Liver (tissue), 9 donors: Measurements from ENCODE around the gene C1QTNF1. TPM values are rescaled to one million over a fixed set of nuclear protein-coding genes. Genes with fewer than 3 reads are reported as not detected.

Experiments used
- DNase-seq: peaks from one replicate; pipeline ENCODE4 v3.0.0-alpha.2; 2017; ENCODE audit warnings: low spot score
- H3K27ac ChIP-seq, 2 donors: one replicate each; pipeline ENCODE4 v1.7.0; 2013; ENCODE audit warnings: inconsistent platforms in 2 of 2, low read length in 2 of 2, control low read depth in 1 of 2, low read depth in 1 of 2, mild to moderate bottlenecking in 1 of 2
- H3K27me3 ChIP-seq, 4 donors: one replicate each; pipeline versions ENCODE4 v1.6.1 to v1.7.0; 2013; ENCODE audit warnings: low read length in 3 of 4, inconsistent platforms in 1 of 4, mild to moderate bottlenecking in 1 of 4, moderate library complexity in 1 of 4; ENCODE audit not compliant: control insufficient read depth in 4 of 4, insufficient read depth in 4 of 4
- H3K36me3 ChIP-seq, 4 donors: one replicate each; pipeline versions ENCODE4 v1.6.1 to v1.7.0; 2013; ENCODE audit warnings: low read length in 3 of 4, mild to moderate bottlenecking in 3 of 4, low read depth in 1 of 4, moderate library complexity in 1 of 4; ENCODE audit not compliant: control insufficient read depth in 4 of 4, insufficient read depth in 3 of 4
- H3K4me1 ChIP-seq, 4 donors: one replicate each; pipeline versions ENCODE4 v1.6.1 to v1.7.0; 2013; ENCODE audit warnings: low read length in 3 of 4, mild to moderate bottlenecking in 3 of 4, moderate library complexity in 1 of 4; ENCODE audit not compliant: control insufficient read depth in 4 of 4, insufficient read depth in 4 of 4
- H3K4me3 ChIP-seq, 3 donors: one replicate each; pipeline versions ENCODE4 v1.6.1 to v1.7.0; 2013; ENCODE audit warnings: low read length in 3 of 3, control low read depth in 1 of 3, low read depth in 1 of 3, mild to moderate bottlenecking in 1 of 3
- H3K9ac ChIP-seq, 2 donors: one replicate each; pipeline ENCODE4 v1.7.0; 2013; ENCODE audit warnings: low read length in 2 of 2, mild to moderate bottlenecking in 2 of 2, moderate library complexity in 2 of 2, control low read depth in 1 of 2, low read depth in 1 of 2
- H3K9me3 ChIP-seq, 4 donors: one replicate each; pipeline versions ENCODE4 v1.6.1 to v1.7.0; 2013; ENCODE audit warnings: low read length in 3 of 4; ENCODE audit not compliant: control insufficient read depth in 4 of 4
- EGR1 ChIP-seq, 2 donors: IDR thresholded peaks; 2 replicates each; pipeline ENCODE4 v1.6.1; 2016 to 2018; ENCODE audit warnings: antibody characterized with exemption in 2 of 2, low read depth in 2 of 2
- FOXA1 ChIP-seq: IDR thresholded peaks from 2 replicates; pipeline ENCODE4 v1.6.1; 2016; ENCODE audit warnings: antibody characterized with exemption
- FOXA2 ChIP-seq: IDR thresholded peaks from 2 replicates; pipeline ENCODE4 v1.6.1; 2016; ENCODE audit warnings: antibody characterized with exemption
- GABPA ChIP-seq, 2 donors: IDR thresholded peaks in 1 of 2; conservative IDR thresholded peaks in 1 of 2; 2 replicates each; pipeline ENCODE4 v1.6.1; 2016; ENCODE audit warnings: antibody characterized with exemption in 2 of 2, mild to moderate bottlenecking in 1 of 2, moderate library complexity in 1 of 2
- HNF4A ChIP-seq, 2 donors: conservative IDR thresholded peaks; 2 replicates each; pipeline ENCODE4 v1.6.1; 2016; ENCODE audit warnings: antibody characterized with exemption in 2 of 2, mild to moderate bottlenecking in 2 of 2
- HNF4G ChIP-seq: IDR thresholded peaks from 2 replicates; pipeline ENCODE4 v1.6.1; 2016; ENCODE audit warnings: antibody characterized with exemption
- JUND ChIP-seq, 2 donors: IDR thresholded peaks; 2 replicates each; pipeline ENCODE4 v1.6.1; 2016; ENCODE audit warnings: antibody characterized with exemption in 2 of 2
- MAX ChIP-seq: IDR thresholded peaks from 2 replicates; pipeline ENCODE4 v1.6.1; 2016; ENCODE audit warnings: antibody characterized with exemption
- RAD21 ChIP-seq, 2 donors: IDR thresholded peaks; 2 replicates each; pipeline ENCODE4 v1.6.1; 2016; ENCODE audit warnings: antibody characterized with exemption in 2 of 2, mild to moderate bottlenecking in 2 of 2
- REST ChIP-seq: IDR thresholded peaks from 2 replicates; pipeline ENCODE4 v1.6.1; 2016; ENCODE audit warnings: antibody characterized with exemption, mild to moderate bottlenecking
- RXRA ChIP-seq, 2 donors: IDR thresholded peaks; 2 replicates each; pipeline ENCODE4 v1.6.1; 2017 to 2018; ENCODE audit warnings: antibody characterized with exemption in 2 of 2, mild to moderate bottlenecking in 1 of 2
- SP1 ChIP-seq: IDR thresholded peaks from 2 replicates; pipeline ENCODE4 v1.6.1; 2018; ENCODE audit warnings: antibody characterized with exemption, mild to moderate bottlenecking
- TAF1 ChIP-seq: conservative IDR thresholded peaks from 2 replicates; pipeline ENCODE4 v1.6.1; 2016; ENCODE audit warnings: antibody characterized with exemption, mild to moderate bottlenecking
- YY1 ChIP-seq: IDR thresholded peaks from 2 replicates; pipeline ENCODE4 v1.6.1; 2016; ENCODE audit warnings: antibody characterized with exemption, mild to moderate bottlenecking
- WGBS: extraction: QIAGEN DNeasy Blood & Tissue Kit; methylation state at CpG from one replicate; pipeline ENCODE4 v1.1.7; 2013; 5-methylcytosine and 5-hydroxymethylcytosine counted together
- polyA plus RNA-seq, 2 donors: library from polyadenylated mRNA; stranded (reverse) in 1 of 2; unstranded in 1 of 2; fragments of 200-250 nt in 1 of 2; fragments of >200 nt in 1 of 2; fragmentation: Nextera tagmentation in 1 of 2; extraction: Ambion mirVana in 1 of 2; gene quantifications; one replicate each; pipeline versions ENCODE4 v1.2.1 to v1.2.3, GENCODE V29; 2013 to 2015
- total RNA-seq, 2 donors: library from RNA; depleted of rRNA; stranded (reverse); fragments of >200 nt; gene quantifications; one replicate each; pipeline ENCODE4 v1.2.3, GENCODE V29; 2014
- TF ChIP-seq, protein P1 (sequence below): IDR thresholded peaks from 2 replicates; pipeline ENCODE4 v1.6.1; 2016; ENCODE audit warnings: antibody characterized with exemption
- TF ChIP-seq, protein P2 (sequence below): IDR thresholded peaks from 2 replicates; pipeline ENCODE4 v1.6.1; 2016; ENCODE audit warnings: antibody characterized with exemption
- TF ChIP-seq, protein P3 (sequence below): fragments of 150-350 bp; IDR thresholded peaks from 2 replicates; pipeline ENCODE4 v1.5.1; 2017; ENCODE audit warnings: improper control_type of control experiment, low read depth, low read length; ENCODE audit not compliant: missing input control
- donor health status: healthy.
- donor health status: healthy.
- donor health status: healthy.
- donor health status: healthy.
- donor health status: healthy.

The C1QTNF1 gene
- total and polyA plus RNA-seq, 4 donors, result 0.56 to 54.6 (median 16.1) TPM

DNA sequence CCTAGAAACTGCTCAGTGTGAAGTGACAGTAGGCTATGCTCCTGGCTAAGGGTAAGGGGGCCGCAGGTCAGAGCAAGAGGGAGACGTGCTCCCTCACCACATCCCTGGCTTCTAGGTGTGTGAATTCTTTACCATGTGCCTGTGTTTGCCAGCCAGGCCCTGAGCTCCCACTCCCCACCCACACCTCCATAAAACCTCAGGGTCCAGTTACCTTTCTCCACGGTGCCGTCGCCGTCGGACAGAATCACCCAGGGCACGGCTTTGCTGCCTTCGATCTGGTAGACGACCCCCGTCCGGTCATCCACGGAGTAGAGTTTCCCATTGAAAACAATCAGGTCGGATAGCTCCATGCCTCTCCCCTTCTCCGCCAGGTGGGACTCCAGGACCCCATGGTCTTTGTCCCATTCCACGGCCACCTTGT is 27.2 kb upstream of the C1QTNF1 start:
- no peak overlapping the region for H3K4me3 ChIP-seq
- TF ChIP-seq SP1 (no peak), RAD21 (IDR thresholded peaks at IDR 0.05) (no peak), RXRA (IDR thresholded peaks at IDR 0.05) (no peak), JUND (IDR thresholded peaks at IDR 0.05) (no peak), HNF4G (no peak), HNF4A (conservative IDR thresholded peaks at IDR 0.05) (no peak), GABPA (IDR thresholded peaks at IDR 0.05 in 1 of 2, conservative IDR thresholded peaks at IDR 0.05 in 1 of 2) (no peak), REST (no peak), FOXA2 (no peak), EGR1 (IDR thresholded peaks at IDR 0.05; ENCODE audit: low read depth in 2 of 2) (no peak), FOXA1 (no peak), YY1 (no peak), MAX (no peak), TAF1 (no peak)
- TF ChIP-seq, protein P1, sequence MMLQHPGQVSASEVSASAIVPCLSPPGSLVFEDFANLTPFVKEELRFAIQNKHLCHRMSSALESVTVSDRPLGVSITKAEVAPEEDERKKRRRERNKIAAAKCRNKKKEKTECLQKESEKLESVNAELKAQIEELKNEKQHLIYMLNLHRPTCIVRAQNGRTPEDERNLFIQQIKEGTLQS, result no peak
- TF ChIP-seq, protein P2, sequence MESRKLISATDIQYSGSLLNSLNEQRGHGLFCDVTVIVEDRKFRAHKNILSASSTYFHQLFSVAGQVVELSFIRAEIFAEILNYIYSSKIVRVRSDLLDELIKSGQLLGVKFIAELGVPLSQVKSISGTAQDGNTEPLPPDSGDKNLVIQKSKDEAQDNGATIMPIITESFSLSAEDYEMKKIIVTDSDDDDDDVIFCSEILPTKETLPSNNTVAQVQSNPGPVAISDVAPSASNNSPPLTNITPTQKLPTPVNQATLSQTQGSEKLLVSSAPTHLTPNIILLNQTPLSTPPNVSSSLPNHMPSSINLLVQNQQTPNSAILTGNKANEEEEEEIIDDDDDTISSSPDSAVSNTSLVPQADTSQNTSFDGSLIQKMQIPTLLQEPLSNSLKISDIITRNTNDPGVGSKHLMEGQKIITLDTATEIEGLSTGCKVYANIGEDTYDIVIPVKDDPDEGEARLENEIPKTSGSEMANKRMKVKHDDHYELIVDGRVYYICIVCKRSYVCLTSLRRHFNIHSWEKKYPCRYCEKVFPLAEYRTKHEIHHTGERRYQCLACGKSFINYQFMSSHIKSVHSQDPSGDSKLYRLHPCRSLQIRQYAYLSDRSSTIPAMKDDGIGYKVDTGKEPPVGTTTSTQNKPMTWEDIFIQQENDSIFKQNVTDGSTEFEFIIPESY, result no peak
- TF ChIP-seq, protein P3, sequence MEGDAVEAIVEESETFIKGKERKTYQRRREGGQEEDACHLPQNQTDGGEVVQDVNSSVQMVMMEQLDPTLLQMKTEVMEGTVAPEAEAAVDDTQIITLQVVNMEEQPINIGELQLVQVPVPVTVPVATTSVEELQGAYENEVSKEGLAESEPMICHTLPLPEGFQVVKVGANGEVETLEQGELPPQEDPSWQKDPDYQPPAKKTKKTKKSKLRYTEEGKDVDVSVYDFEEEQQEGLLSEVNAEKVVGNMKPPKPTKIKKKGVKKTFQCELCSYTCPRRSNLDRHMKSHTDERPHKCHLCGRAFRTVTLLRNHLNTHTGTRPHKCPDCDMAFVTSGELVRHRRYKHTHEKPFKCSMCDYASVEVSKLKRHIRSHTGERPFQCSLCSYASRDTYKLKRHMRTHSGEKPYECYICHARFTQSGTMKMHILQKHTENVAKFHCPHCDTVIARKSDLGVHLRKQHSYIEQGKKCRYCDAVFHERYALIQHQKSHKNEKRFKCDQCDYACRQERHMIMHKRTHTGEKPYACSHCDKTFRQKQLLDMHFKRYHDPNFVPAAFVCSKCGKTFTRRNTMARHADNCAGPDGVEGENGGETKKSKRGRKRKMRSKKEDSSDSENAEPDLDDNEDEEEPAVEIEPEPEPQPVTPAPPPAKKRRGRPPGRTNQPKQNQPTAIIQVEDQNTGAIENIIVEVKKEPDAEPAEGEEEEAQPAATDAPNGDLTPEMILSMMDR, result no peak
- no peaks in the 10 kb centered on the region for H3K4me1 ChIP-seq
- H3K36me3 ChIP-seq, result peaks cover 8 to 32% (median 9%) of the 10 kb centered on the region in 4 donors
- no peaks in the 10 kb centered on the region for H3K27me3 ChIP-seq
- no peak overlapping the region for H3K27ac ChIP-seq
- DNase-seq, result no peak
- H3K9ac ChIP-seq, result no peak overlapping the region
- H3K9me3 ChIP-seq, result no peaks in the 10 kb centered on the region
- WGBS, result 87% methylated on average over 16 of the region's 16 CpGs
